Natural killer cell (primary cell): Measurements from ENCODE around the gene CTNNA3. TPM values are rescaled to one million over a fixed set of nuclear protein-coding genes. Genes with fewer than 3 reads are reported as not detected.

Source experiments
- ATAC-seq, 3 donors: fragments of 150-1000 bp in 2 of 3; fragments of 200-7000 bp in 1 of 3; cut with Tn5 transposase; 1 replicate in 1 of 3; 2 replicates in 2 of 3; pipeline ENCODE4 v1.10.0; 2021; ENCODE audit warnings: mild to moderate bottlenecking in 2 of 3, moderate library complexity in 2 of 3
- DNase-seq, 2 donors: peaks; one replicate each; pipeline versions ENCODE4 v3.0.0 to v3.0.0-alpha.2; 2013 to 2021; ENCODE audit warnings: mixed read lengths in 1 of 2
- H3K27ac ChIP-seq: one replicate; pipeline ENCODE4 v1.5.1; 2013; ENCODE audit warnings: mild to moderate bottlenecking, low read length
- H3K27me3 ChIP-seq: one replicate; pipeline ENCODE4 v1.6.1; 2013; ENCODE audit warnings: low read length; ENCODE audit not compliant: control insufficient read depth, insufficient read depth
- H3K36me3 ChIP-seq: one replicate; pipeline ENCODE4 v1.6.1; 2013; ENCODE audit warnings: low read length; ENCODE audit not compliant: control insufficient read depth, insufficient read depth
- H3K4me1 ChIP-seq: one replicate; pipeline ENCODE4 v1.6.1; 2013; ENCODE audit warnings: low read length; ENCODE audit not compliant: control insufficient read depth, insufficient read depth
- H3K4me3 ChIP-seq: one replicate; pipeline ENCODE4 v1.5.1; 2013; ENCODE audit warnings: low read length
- H3K9me3 ChIP-seq: one replicate; pipeline ENCODE4 v1.6.1; 2013; ENCODE audit warnings: low read length; ENCODE audit not compliant: control insufficient read depth, insufficient read depth
- H3K27ac Mint-ChIP-seq, 2 donors: one replicate each; pipeline ENCODE4 v1.8.0; 2022; ENCODE audit warnings: mild to moderate bottlenecking in 2 of 2, mixed read lengths in 2 of 2, moderate library complexity in 1 of 2
- H3K27me3 Mint-ChIP-seq, 2 donors: one replicate each; pipeline ENCODE4 v1.8.0; 2022; ENCODE audit warnings: low read depth in 2 of 2, mixed read lengths in 2 of 2
- H3K36me3 Mint-ChIP-seq: one replicate; pipeline ENCODE4 v1.8.0; 2022; ENCODE audit warnings: mixed read lengths
- H3K4me1 Mint-ChIP-seq, 2 donors: one replicate each; pipeline ENCODE4 v1.8.0; 2022; ENCODE audit warnings: mixed read lengths in 2 of 2
- H3K4me3 Mint-ChIP-seq: one replicate; pipeline ENCODE4 v1.8.0; 2022; ENCODE audit warnings: mild to moderate bottlenecking, moderate library complexity, mixed read lengths
- H3K9me3 Mint-ChIP-seq, 2 donors: one replicate each; pipeline ENCODE4 v1.8.0; 2022; ENCODE audit warnings: mixed read lengths in 2 of 2
- WGBS: methylation state at CpG from one replicate; pipeline ENCODE4 v1.1.7; 2013; ENCODE audit warnings: missing lambda C conversion rate; ENCODE audit not compliant: insufficient coverage; 5-methylcytosine and 5-hydroxymethylcytosine counted together
- intact Hi-C: fragments of 100-400 bp; cut with micrococcal nuclease; formaldehyde crosslinking; loops from one replicate; pipeline ENCODE4 v1.14.2; 2022
- total RNA-seq, 4 donors: library from RNA; stranded (reverse); fragments of 120-200 nt in 1 of 4; gene quantifications; one replicate each; pipeline versions ENCODE4 v1.2.3 to v1.2.4, GENCODE V29; 2013 to 2022
- TF ChIP-seq, protein P1 (sequence below): fragments of 200-600 bp; IDR thresholded peaks from one replicate; pipeline ENCODE4 v1.8.0; 2022; ENCODE audit warnings: antibody characterized with exemption

Gene CTNNA3
- total RNA-seq, 3 donors from 2014 or later (not counting 1 experiment from before 2014, with no cell fraction given): not detected

DNA sequence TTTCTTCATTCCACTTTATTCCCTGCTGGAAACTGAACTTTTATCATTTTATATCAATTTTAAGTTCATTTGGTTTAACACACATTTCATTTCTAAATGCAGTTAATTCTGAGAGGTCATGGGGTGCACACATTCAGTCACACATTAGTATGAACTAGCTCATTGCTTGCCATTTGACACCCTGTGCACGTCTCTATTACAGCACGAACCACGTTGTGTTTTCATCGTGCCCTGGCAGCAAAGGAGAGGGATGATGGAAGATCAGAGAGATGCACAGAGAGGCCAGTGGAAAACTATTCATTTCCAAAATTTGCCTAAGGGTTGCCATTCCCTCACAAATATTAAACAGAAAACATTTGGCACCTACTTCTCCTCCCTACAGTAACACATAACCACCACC is 45.4 kb downstream of the CTNNA3 start:
- Histone ChIP-seq H3K27me3 (no peaks in the 10 kb centered on the region), H3K4me1 (no peaks in the 10 kb centered on the region), H3K9me3 (no peaks in the 10 kb centered on the region), H3K27ac (no peak overlapping the region), H3K4me3 (no peak overlapping the region), H3K36me3 (no peaks in the 10 kb centered on the region)
- H3K4me1 Mint-ChIP-seq: no peaks in the 10 kb centered on the region
- intact Hi-C loops: no loop called here
- no peak for DNase-seq
- no peaks in the 10 kb centered on the region for H3K36me3 Mint-ChIP-seq
- no peaks in the 10 kb centered on the region for H3K9me3 Mint-ChIP-seq
- no peak for ATAC-seq
- no peak overlapping the region for H3K4me3 Mint-ChIP-seq
- TF ChIP-seq, protein P1, sequence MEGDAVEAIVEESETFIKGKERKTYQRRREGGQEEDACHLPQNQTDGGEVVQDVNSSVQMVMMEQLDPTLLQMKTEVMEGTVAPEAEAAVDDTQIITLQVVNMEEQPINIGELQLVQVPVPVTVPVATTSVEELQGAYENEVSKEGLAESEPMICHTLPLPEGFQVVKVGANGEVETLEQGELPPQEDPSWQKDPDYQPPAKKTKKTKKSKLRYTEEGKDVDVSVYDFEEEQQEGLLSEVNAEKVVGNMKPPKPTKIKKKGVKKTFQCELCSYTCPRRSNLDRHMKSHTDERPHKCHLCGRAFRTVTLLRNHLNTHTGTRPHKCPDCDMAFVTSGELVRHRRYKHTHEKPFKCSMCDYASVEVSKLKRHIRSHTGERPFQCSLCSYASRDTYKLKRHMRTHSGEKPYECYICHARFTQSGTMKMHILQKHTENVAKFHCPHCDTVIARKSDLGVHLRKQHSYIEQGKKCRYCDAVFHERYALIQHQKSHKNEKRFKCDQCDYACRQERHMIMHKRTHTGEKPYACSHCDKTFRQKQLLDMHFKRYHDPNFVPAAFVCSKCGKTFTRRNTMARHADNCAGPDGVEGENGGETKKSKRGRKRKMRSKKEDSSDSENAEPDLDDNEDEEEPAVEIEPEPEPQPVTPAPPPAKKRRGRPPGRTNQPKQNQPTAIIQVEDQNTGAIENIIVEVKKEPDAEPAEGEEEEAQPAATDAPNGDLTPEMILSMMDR: no peak
- H3K27ac Mint-ChIP-seq: no peak overlapping the region
- H3K27me3 Mint-ChIP-seq: peaks cover 3 to 12% of the 10 kb centered on the region in 2 donors
- 94% methylated on average over 4 of the region's 4 CpGs for WGBS

- no peak overlapping the region for H3K4me3 Mint-ChIP-seq
- Histone ChIP-seq H3K4me3 (no peak overlapping the region), H3K27ac (no peak overlapping the region), H3K36me3 (no peaks in the 10 kb centered on the region), H3K4me1 (no peaks in the 10 kb centered on the region), H3K27me3 (no peaks in the 10 kb centered on the region), H3K9me3 (no peaks in the 10 kb centered on the region)
- no peak for ATAC-seq
- H3K27me3 Mint-ChIP-seq: peaks cover 3 to 12% of the 10 kb centered on the region in 2 donors
- TF ChIP-seq, protein P1: no peak
- no peak overlapping the region for H3K27ac Mint-ChIP-seq
- H3K9me3 Mint-ChIP-seq: no peaks in the 10 kb centered on the region
- no peak for DNase-seq
- 95% methylated on average over 4 of the region's 4 CpGs for WGBS
- intact Hi-C loops: no loop called here
- no peaks in the 10 kb centered on the region for H3K36me3 Mint-ChIP-seq
- no peaks in the 10 kb centered on the region for H3K4me1 Mint-ChIP-seq
Measured at GRCh38 chr10:67648613-67649229, 47.3 kb downstream of the CTNNA3 start.

- Mint-ChIP-seq H3K9me3 (no peaks in the 10 kb centered on the region), H3K36me3 (no peaks in the 10 kb centered on the region), H3K27ac (no peak overlapping the region)
Measured at GRCh38 chr10:67630904-67631303, 65.1 kb downstream of the CTNNA3 start.

More at GRCh38 chr10:67630904-67631303, 65.1 kb downstream of the CTNNA3 start:
- Histone ChIP-seq H3K36me3 (no peaks in the 10 kb centered on the region), H3K9me3 (peaks cover 2% of the 10 kb centered on the region), H3K27me3 (no peaks in the 10 kb centered on the region), H3K4me1 (no peaks in the 10 kb centered on the region), H3K27ac (no peak overlapping the region), H3K4me3 (no peak overlapping the region)
- no peaks in the 10 kb centered on the region for H3K4me1 Mint-ChIP-seq
- intact Hi-C loops: no loop called here
- TF ChIP-seq, protein P1: no peak
- H3K27me3 Mint-ChIP-seq: peaks cover 5 to 8% of the 10 kb centered on the region in 2 donors
- no peak for ATAC-seq
- no peak overlapping the region for H3K4me3 Mint-ChIP-seq
- DNase-seq: no peak
